Liver (tissue), 3 donors: ENCODE data around the gene UGT1A8.

Source experiments
- CTCF ChIP-seq: fragments of 150-350 bp; IDR thresholded peaks from 2 replicates; pipeline ENCODE4 v1.5.1; 2017; ENCODE audit warnings: improper control_type of control experiment, low read depth, low read length; ENCODE audit not compliant: missing input control
- EGR1 ChIP-seq, 2 donors: IDR thresholded peaks; 2 replicates each; pipeline ENCODE4 v1.6.1; 2016 to 2018; ENCODE audit warnings: antibody characterized with exemption in 2 of 2, low read depth in 2 of 2
- GABPA ChIP-seq, 2 donors: IDR thresholded peaks in 1 of 2; conservative IDR thresholded peaks in 1 of 2; 2 replicates each; pipeline ENCODE4 v1.6.1; 2016; ENCODE audit warnings: antibody characterized with exemption in 2 of 2, mild to moderate bottlenecking in 1 of 2, moderate library complexity in 1 of 2
- MAX ChIP-seq: IDR thresholded peaks from 2 replicates; pipeline ENCODE4 v1.6.1; 2016; ENCODE audit warnings: antibody characterized with exemption
- SP1 ChIP-seq: IDR thresholded peaks from 2 replicates; pipeline ENCODE4 v1.6.1; 2018; ENCODE audit warnings: antibody characterized with exemption, mild to moderate bottlenecking
- ZBTB33 ChIP-seq: IDR thresholded peaks from 2 replicates; pipeline ENCODE4 v1.6.1; 2016; ENCODE audit warnings: antibody characterized with exemption
- TF ChIP-seq, protein P1 (sequence below): IDR thresholded peaks from 2 replicates; pipeline ENCODE4 v1.6.1; 2016; ENCODE audit warnings: antibody characterized with exemption, mild to moderate bottlenecking
- donor health status: healthy.
- donor health status: healthy.

GRCh38 chr2:233674995-233675394 lies 57.6 kb downstream of the UGT1A8 start:
- no peak for TF ChIP-seq EGR1 (IDR thresholded peaks at IDR 0.05; ENCODE audit: low read depth in 2 of 2)
- TF ChIP-seq CTCF = no peak
- no peak for TF ChIP-seq ZBTB33
- no peak for TF ChIP-seq MAX
- TF ChIP-seq SP1 = no peak
- no peak for TF ChIP-seq GABPA (IDR thresholded peaks at IDR 0.05 in 1 of 2, conservative IDR thresholded peaks at IDR 0.05 in 1 of 2)
- TF ChIP-seq, protein P1, sequence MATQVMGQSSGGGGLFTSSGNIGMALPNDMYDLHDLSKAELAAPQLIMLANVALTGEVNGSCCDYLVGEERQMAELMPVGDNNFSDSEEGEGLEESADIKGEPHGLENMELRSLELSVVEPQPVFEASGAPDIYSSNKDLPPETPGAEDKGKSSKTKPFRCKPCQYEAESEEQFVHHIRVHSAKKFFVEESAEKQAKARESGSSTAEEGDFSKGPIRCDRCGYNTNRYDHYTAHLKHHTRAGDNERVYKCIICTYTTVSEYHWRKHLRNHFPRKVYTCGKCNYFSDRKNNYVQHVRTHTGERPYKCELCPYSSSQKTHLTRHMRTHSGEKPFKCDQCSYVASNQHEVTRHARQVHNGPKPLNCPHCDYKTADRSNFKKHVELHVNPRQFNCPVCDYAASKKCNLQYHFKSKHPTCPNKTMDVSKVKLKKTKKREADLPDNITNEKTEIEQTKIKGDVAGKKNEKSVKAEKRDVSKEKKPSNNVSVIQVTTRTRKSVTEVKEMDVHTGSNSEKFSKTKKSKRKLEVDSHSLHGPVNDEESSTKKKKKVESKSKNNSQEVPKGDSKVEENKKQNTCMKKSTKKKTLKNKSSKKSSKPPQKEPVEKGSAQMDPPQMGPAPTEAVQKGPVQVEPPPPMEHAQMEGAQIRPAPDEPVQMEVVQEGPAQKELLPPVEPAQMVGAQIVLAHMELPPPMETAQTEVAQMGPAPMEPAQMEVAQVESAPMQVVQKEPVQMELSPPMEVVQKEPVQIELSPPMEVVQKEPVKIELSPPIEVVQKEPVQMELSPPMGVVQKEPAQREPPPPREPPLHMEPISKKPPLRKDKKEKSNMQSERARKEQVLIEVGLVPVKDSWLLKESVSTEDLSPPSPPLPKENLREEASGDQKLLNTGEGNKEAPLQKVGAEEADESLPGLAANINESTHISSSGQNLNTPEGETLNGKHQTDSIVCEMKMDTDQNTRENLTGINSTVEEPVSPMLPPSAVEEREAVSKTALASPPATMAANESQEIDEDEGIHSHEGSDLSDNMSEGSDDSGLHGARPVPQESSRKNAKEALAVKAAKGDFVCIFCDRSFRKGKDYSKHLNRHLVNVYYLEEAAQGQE = no peak
